ENCODE data around the gene MTA1.

GRCh38 chr14:105379946-105380345, 39.7 kb upstream of the MTA1 start:
- TF ChIP-seq EZH2 (IDR thresholded peaks at IDR 0.05; ENCODE audit: borderline replicate concordance, low read length) = no peak
- TF ChIP-seq CTCF (conservative IDR thresholded peaks at IDR 0.05 in 1 of 2, IDR thresholded peaks at IDR 0.05 in 1 of 2; ENCODE audit: extremely low read depth in 1 of 2, insufficient read depth in 1 of 2, low read depth in 1 of 2, low read length in 2 of 2) = no peak
